GM21447 (cell line): ENCODE measurements around the gene PTPRM.

Experiments used
- ATAC-seq: cut with Tn5 transposase; IDR thresholded peaks from one replicate; pipeline ENCODE4 v1.9.1; 2021; ENCODE audit not compliant: unreplicated experiment

PTPRM gene

GRCh38 chr18:8400193-8400752, 833.2 kb downstream of the PTPRM start:
- ATAC-seq = no peak

GRCh38 chr18:8400825-8401224, 833.7 kb downstream of the PTPRM start:
- ATAC-seq = no peak

- no peak for ATAC-seq
These were observed 834.5 kb downstream of the PTPRM start for GRCh38 chr18:8401606-8402005.

GRCh38 chr18:8402237-8402636, 835.1 kb downstream of the PTPRM start:
- no peak for ATAC-seq

- ATAC-seq = no peak
These were observed 836.6 kb downstream of the PTPRM start for GRCh38 chr18:8403713-8404112.

- no peak for ATAC-seq
These were observed 839.2 kb downstream of the PTPRM start for GRCh38 chr18:8406186-8406867.

- ATAC-seq = no peak
These were observed 839.7 kb downstream of the PTPRM start for GRCh38 chr18:8406868-8407250.

- no peak for ATAC-seq
These were observed 842.0 kb downstream of the PTPRM start for GRCh38 chr18:8409151-8409550.

- no peak for ATAC-seq
These were observed 844.4 kb downstream of the PTPRM start for GRCh38 chr18:8411492-8411891.

GRCh38 chr18:8412117-8412516, 845.0 kb downstream of the PTPRM start:
- ATAC-seq = no peak

- ATAC-seq = no peak
These were observed 846.1 kb downstream of the PTPRM start for GRCh38 chr18:8413189-8413588.

GRCh38 chr18:8413751-8414150, 846.6 kb downstream of the PTPRM start:
- no peak for ATAC-seq

GRCh38 chr18:8416212-8417019, 849.3 kb downstream of the PTPRM start:
- no peak for ATAC-seq

GRCh38 chr18:8422391-8422790, 855.3 kb downstream of the PTPRM start:
- ATAC-seq = no peak

GRCh38 chr18:8423051-8423557, 856.0 kb downstream of the PTPRM start:
- no peak for ATAC-seq

- no peak for ATAC-seq
These were observed 857.4 kb downstream of the PTPRM start for GRCh38 chr18:8424481-8424880.

GRCh38 chr18:8424917-8425725, 858.0 kb downstream of the PTPRM start:
- ATAC-seq = no peak

- no peak for ATAC-seq
These were observed 859.3 kb downstream of the PTPRM start for GRCh38 chr18:8426401-8426800.

GRCh38 chr18:8427339-8427738, 860.2 kb downstream of the PTPRM start:
- ATAC-seq = no peak

- ATAC-seq = no peak
These were observed 861.8 kb downstream of the PTPRM start for GRCh38 chr18:8428951-8429350.

- ATAC-seq = no peak
These were observed 863.9 kb downstream of the PTPRM start for GRCh38 chr18:8431036-8431435.
